AML-193 (cell line): ENCODE results near the gene SLC35B2.

ENCODE experiments used
- DNase-seq, 2 experiments: peaks; one replicate each; lab custom pipeline; 2025; lab: John Stamatoyannopoulos, UW

SLC35B2 gene

DNA sequence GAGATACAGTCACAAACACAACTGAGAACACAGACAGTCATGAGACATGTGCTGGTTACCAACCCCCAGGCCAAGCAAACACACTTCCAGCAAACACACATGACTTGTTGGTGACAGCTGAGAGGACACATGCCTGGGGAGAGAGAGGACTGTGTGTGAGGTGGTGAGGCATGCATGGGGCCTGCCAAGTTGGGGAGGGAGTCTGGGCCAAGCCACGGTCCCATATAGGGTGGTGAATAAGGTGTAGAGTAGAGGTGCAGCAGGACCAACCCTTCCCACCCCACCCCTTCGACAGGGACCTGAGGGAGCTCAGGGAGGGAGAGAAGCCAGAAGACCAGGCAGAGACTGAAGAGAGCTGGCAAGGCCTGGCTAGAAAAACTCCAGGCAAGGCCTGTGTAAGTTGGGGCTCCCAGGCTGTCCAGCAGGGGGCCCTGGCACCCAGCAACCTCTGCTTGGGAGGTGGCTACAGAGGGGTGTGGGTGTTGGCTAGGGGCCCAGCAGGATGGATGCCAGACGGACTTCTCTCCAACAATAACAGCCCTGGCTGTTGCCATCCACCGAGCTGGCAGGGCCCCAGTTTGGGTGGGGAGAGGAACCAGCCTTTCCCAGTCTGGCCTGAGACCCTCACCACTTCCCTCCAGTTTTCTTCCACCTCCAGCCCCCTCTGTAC lies 35.9 kb downstream of the SLC35B2 start:
- peak; percentile 88 to 95 for DNase-seq

DNA sequence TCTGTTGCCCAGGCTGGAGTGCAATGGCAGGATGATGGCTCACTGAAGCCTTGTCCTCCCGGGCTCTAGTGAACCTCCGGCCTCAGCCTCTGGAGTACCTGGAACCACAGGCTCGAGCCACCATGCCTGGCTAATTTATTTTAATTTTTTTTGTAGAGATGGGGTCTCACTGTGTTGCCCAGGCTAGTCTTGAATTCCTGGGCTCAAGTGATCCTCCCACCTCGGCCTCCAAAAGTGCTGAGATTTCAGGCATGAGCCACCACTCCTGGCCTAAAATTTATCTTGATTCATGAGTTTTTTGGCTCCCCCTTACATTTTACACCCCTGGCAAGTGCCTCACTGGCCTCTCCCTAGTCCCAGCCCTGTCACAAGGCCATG lies 36.4 kb downstream of the SLC35B2 start:
- no peak for DNase-seq

DNA sequence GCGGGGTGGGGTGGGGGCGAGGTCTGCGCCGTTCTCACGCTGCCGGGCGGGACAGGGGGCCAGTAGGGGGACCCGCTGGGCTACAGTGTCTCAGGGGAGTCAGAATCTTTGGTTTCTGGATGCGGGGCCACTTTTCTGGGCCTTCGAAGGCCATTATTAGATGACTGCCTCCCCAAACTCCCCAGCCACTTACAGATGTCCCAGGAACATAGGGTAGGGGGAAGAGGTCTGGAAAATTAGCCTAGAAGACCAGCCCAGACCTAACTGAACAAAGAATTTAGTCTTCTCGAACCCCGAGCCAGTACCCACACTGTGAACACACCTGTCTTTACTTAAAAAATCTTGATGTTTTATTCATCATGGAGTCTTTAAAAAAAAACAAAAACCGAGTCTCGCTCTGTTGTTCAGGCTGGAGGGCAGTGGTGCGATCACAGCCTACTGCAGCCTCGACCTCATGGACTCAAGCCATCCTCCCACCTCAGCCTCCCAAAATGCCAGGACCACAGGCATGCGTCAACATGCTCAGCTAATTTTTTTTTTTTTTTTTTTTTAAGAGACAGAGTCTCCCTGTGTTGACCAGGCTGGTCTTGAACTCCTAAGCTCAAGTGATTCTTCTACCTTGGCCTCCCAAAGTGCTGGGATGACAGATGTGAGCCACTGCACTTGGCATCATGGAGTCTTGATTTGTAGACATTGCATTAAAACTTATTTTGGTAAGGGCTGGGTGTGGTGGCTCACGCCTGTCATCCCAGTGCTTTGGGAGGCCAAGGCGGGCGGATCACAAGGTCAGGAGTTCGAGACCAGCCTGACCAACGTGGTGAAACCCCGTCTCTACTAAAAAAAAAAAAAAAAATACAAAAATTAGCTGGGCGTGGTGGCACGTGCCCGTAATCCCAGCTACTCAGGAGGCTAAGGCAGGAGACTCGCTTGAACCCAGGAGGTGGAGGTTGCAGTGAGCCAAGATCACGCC lies 37.2 kb downstream of the SLC35B2 start:
- DNase-seq = no peak

DNA sequence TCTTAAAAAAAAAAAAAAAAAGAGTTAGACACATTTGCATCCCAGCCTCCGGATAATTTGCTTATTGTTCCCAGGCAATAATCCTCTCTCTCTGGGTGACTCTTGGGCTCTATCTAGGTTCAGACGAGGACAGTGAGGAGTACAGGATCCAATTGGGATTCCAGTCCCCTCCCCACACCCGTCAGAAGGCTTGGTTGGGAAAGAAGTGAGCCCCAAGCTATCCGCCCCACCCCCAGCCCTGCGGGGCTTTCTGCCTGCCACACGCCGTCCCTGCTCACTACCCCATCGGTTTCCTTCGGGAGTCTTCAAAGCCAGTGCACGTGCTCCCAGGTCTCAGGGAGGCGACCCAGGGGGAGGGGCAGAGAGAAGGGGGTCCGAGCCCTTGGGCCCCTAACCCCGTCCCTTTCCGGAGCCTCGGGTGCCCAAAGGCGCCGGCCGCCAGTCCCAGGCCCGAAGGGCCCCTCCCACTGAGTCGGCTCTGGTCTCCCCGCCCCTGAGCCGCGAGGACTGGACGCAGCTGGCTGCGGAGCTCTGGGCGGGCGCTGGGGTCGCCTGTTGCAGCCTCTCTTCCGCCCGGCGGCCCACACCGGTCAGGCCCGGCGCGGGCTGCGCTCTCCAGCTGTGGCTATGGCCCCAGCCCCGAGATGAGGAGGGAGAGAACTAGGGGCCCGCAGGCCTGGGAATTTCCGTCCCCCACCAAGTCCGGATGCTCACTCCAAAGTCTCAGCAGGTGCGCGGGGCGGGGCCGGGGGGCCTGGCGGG lies 38.1 kb downstream of the SLC35B2 start:
- DNase-seq = peak; percentile 82 to 84

DNA sequence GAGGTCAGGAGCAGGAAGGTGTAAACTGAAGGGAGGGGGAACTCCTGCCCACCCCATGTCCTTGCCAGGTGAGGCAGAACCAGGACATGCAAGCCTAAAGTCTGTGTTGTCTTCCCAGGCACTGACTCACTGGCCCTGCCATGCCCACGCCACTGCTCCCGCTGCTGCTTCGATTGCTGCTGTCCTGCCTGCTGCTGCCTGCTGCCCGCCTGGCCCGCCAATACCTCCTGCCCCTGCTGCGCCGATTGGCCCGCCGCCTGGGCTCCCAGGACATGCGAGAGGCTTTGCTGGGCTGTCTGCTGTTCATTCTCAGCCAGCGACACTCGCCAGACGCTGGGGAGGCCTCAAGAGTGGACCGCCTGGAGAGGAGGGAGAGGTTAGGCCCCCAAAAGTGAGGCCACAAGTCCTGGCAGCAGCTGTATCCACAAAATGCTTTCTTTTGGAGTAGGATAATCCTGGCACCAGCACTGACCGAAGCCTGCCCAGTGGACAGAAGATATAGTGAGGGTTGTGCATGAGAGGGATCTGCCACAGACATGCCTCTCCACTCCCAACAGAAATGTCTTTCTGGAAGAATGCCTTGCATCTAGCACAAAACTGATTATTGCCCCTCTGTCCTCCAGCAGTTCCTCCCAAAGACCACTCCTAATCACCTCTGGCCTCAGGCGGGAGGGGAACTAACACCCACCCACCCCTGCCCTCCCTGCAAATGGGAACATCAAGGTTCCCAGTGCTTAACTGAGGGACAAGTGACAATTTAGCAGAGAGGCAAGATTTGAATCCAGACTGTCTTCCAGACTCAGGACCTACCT lies 39.8 kb downstream of the SLC35B2 start:
- no peak for DNase-seq

DNA sequence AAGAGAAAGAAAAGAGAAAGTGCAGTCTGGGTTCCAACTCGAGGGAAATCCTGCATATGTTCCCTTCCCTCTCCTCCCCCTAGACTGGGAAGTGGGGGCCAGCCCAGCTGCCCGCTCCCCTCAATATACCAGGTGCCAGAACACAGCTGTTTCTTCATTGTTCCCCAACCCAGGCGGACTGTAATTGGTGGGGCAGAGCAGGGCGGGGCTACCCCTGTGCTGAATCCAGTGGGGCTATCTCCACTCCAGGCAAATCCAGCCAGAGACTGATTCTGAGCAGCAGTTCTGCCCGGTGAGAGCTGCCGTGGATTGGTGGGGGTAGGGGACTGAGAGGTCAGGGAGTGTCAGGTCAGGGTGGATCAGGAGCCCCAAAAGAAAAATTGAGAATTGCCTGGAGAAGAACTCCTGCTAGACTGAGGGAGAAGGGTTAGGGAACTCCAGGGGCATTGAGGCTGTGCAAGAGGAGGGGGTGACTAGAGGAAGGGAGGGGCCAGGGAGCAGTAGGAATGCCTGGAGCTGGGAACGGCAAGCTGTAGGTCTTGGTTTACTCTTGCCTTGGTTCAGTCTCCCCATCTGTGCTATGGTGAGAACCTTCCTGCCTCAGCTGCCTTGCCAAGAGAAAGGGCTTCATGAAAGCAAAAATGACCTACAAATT lies 40.5 kb downstream of the SLC35B2 start, which contains the start of gene MYMX:
Gene MYMX, plus strand, starts transcription at position 250 of the 655 bp plus-strand sequence. CDS start 546 bp downstream, outside the sequence.
- DNase-seq = no peak

DNA sequence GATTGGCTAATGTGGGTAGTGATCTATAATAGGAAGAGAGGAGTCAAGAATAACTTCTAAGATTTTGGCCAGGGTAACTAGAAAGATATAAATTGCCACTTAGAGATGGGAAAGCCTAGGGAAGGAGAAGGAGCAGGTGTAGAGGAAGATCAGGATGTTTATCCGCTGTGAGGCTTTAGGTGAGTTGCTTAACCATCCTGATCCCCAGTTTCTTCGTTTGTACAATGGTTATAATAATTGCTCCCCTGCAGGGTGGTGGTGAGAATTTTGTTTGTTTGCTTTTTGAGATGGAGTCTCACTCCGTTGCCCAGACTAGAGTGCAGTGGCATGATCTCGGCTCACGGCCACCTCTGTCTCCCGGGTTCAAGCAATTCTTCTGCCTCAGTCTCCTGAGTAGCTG lies 43.0 kb downstream of the SLC35B2 start:
- DNase-seq = no peak

DNA sequence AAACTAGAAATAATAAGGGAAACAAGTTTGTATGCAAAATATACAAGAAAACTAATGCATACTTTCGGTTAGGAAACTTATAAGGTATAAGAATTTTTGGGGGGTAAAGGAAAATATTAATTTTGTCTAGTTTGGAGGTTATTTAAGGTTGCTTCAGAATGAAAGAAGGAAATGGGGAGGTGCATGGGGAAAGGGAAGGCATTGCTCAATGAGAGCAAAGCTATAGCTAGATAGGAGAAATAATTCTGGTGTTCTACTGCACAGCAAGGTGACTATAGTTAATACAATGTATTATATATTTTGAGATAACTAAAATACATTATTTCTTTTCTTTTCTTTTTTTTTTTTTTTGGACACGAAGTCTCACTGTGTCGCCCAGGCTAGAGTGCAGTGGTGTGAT lies 46.0 kb downstream of the SLC35B2 start:
- peak; percentile 91 to 93 for DNase-seq

DNA sequence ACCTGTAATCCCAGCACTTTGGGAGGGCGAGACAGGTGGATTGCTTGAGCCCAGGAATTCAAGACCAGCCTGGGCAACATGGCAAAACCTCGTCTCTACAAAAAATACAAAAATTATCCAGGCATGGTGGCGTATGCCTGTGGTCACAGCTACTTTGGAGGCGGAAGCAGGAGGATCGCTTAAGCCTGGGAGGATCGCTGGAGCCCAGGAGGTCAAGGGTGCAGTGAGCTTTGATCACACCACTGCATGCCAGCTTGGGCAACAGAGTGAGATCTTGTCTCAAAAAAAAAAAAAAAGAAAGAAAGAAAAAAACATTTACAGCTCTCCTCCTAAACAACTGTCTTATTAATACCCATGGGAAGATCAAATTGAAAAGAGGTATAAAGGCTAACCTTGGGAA lies 49.4 kb downstream of the SLC35B2 start:
- no peak for DNase-seq
